Glutamatergic neuron (in vitro differentiated cells): Measurements from ENCODE around the gene MTFP1. TPM values are rescaled to one million over a fixed set of nuclear protein-coding genes. Genes with fewer than 3 reads are reported as not detected.

ENCODE experiments used
- DNase-seq: peaks from one replicate; pipeline ENCODE4 v3.0.0; 2022
- H3K27ac Mint-ChIP-seq: one replicate; pipeline ENCODE4 v1.8.0; 2020; ENCODE audit warnings: mild to moderate bottlenecking, mixed read lengths, inconsistent platforms; ENCODE audit not compliant: unreplicated experiment
- H3K27me3 Mint-ChIP-seq: one replicate; pipeline ENCODE4 v1.8.0; 2020; ENCODE audit warnings: mild to moderate bottlenecking, moderate library complexity, mixed read lengths, inconsistent platforms; ENCODE audit not compliant: unreplicated experiment
- H3K36me3 Mint-ChIP-seq: one replicate; pipeline ENCODE4 v1.8.0; 2020; ENCODE audit warnings: mild to moderate bottlenecking, mixed read lengths, inconsistent platforms; ENCODE audit not compliant: unreplicated experiment
- H3K4me1 Mint-ChIP-seq: one replicate; pipeline ENCODE4 v1.8.0; 2020; ENCODE audit warnings: mild to moderate bottlenecking, low read depth, mixed read lengths, inconsistent platforms; ENCODE audit not compliant: unreplicated experiment
- H3K4me3 Mint-ChIP-seq: one replicate; pipeline ENCODE4 v1.8.0; 2020; ENCODE audit warnings: mild to moderate bottlenecking, mixed read lengths, inconsistent platforms; ENCODE audit not compliant: unreplicated experiment
- H3K9me3 Mint-ChIP-seq: one replicate; pipeline ENCODE4 v1.8.0; 2020; ENCODE audit warnings: mild to moderate bottlenecking, moderate library complexity, mixed read lengths, inconsistent platforms; ENCODE audit not compliant: unreplicated experiment
- CTCF ChIP-seq: fragments of 200-600 bp; sonication (generic); IDR thresholded peaks from one replicate; pipeline ENCODE4 v1.5.0; 2021; ENCODE audit not compliant: partially characterized antibody, unreplicated experiment
- total RNA-seq: library from RNA; stranded (reverse); fragmentation: NEBNext Ultra II Directional; extraction: Animal tissue kit (Norgen Biotek cat#: 25700); gene quantifications from one replicate; pipeline ENCODE4 v1.2.1, GENCODE V29; 2021; ENCODE audit not compliant: unreplicated experiment

The MTFP1 gene
- total RNA-seq, 1 donor from 2014 or later, result 5.8 TPM

- no peaks in the 10 kb centered on the region for H3K36me3 Mint-ChIP-seq
- no peak within 1 kb of the TSS for H3K4me3 Mint-ChIP-seq
- no peaks in the 10 kb centered on the region for H3K27me3 Mint-ChIP-seq
- no peaks in the 10 kb centered on the region for H3K4me1 Mint-ChIP-seq
- H3K27ac Mint-ChIP-seq, result no peak within 1 kb of the TSS
- peaks cover 2% of the 10 kb centered on the region for H3K9me3 Mint-ChIP-seq
- DNase-seq, result no peak
- no peak for TF ChIP-seq CTCF
Measured at GRCh38 chr22:30471616-30472318, 46.2 kb downstream of the MTFP1 start, which contains the start of gene SEC14L3. Gene SEC14L3, minus strand, starts transcription at chr22:30472017. Its CDS starts 59 bp downstream, at chr22:30471958.

DNA sequence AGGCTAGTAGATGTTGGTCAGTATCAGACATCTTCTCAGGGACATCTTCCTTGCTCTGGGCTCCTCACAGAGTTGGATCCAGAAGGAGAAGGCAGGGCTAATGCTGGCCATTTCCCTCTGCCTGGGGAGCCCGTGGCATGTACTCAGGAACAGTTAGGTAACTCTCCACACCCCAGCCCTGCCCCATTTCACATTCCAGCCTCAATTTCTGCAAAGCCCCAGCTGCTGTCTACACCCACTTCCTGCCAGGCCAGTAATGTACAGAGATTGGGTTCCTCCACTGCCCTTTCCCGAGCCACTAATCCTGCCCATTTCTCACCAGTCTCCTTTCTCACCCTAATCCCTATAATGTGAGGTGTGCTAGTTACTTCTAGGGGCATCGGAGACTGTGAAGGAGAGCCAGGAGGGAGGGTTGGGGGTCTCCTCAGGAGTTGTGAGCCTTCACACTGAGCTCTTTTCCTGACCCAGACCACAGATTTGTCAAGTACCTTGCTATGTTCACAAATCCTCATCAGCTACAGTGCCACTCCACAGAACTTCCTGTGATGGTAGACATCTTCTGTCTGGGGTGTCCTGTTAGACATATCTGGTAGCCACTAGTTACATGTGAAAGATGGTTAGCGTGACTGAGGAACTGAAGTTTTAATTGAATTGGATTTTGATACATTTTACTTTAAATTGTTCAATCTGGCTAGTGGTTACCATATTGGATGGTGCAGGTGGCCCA is 47.6 kb downstream of the MTFP1 start:
- H3K27me3 Mint-ChIP-seq, result no peaks in the 10 kb centered on the region
- no peaks in the 10 kb centered on the region for H3K4me1 Mint-ChIP-seq
- no peaks in the 10 kb centered on the region for H3K36me3 Mint-ChIP-seq
- no peak for DNase-seq
- H3K9me3 Mint-ChIP-seq, result peaks cover 2% of the 10 kb centered on the region
- H3K4me3 Mint-ChIP-seq, result no peak overlapping the region
- H3K27ac Mint-ChIP-seq, result no peak overlapping the region
- no peak for TF ChIP-seq CTCF

DNA sequence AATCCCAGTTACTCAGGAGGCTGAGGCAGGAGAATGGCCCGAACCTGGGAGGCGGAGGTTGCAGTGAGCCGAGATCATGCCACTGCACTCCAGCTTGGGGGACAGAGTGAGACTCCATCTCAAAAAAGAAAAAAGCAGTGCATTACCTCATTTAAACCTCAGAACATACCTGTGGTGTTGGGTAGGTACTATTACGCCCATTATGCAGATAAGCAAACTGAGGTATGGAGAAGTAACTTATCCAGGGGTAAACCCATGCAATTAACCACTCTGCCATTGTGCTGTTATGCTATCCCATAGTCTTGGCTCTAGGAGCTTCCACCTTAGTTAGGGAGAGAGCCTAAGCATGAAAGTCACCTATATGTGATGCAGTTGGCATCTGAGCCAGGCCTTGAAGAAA is 48.6 kb downstream of the MTFP1 start:
- no peak for DNase-seq
- peaks cover 2% of the 10 kb centered on the region for H3K9me3 Mint-ChIP-seq
- H3K36me3 Mint-ChIP-seq, result no peaks in the 10 kb centered on the region
- no peak for TF ChIP-seq CTCF
- H3K4me3 Mint-ChIP-seq, result no peak overlapping the region
- H3K4me1 Mint-ChIP-seq, result no peaks in the 10 kb centered on the region
- H3K27me3 Mint-ChIP-seq, result no peaks in the 10 kb centered on the region
- H3K27ac Mint-ChIP-seq, result no peak overlapping the region

DNA sequence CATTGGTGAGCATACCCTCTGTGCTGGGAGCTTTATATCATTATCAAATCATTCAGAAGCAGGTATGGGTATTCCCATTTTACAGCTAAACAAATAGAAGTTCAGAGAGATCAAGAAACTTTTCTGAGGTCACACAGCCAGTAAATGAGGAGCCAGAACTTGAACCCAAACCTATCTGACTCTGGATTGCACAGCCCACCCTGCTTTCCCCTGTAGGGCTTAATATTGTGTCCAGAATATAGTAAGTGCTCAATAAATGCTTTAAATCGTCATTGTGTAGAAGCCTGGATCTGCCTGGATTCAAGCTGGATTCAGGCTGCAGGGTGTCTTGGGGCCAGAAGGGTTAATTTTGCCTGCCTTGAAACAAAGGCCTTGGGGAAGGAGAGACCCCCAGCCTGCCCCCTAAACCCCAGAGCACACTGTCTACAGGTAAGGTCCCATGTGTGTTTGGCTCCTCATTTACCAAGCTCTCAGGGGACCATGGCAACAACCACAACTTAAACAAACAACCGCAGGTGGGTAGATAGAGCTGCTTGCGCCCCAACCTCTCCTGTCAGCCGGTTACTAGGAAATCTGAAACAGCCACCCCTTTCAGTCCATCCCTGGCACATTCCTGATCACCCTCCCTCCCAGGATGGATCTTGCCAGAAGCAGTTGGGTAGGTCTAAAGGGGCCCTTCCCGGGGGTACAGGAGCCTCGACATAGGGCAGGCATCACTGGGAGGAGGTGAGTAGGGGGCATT is 49.3 kb downstream of the MTFP1 start:
- DNase-seq, result no peak
- H3K4me1 Mint-ChIP-seq, result no peaks in the 10 kb centered on the region
- TF ChIP-seq CTCF, result no peak
- no peaks in the 10 kb centered on the region for H3K27me3 Mint-ChIP-seq
- no peak overlapping the region for H3K27ac Mint-ChIP-seq
- no peaks in the 10 kb centered on the region for H3K36me3 Mint-ChIP-seq
- H3K9me3 Mint-ChIP-seq, result peaks cover 2% of the 10 kb centered on the region
- no peak overlapping the region for H3K4me3 Mint-ChIP-seq

Other genes with a start within 250 kb of the MTFP1 start
- 0.29 TPM for gene LIF, start 179.0 kb upstream of the MTFP1 start, total RNA-seq
- gene OSM, start 158.9 kb upstream of the MTFP1 start, total RNA-seq, result not detected
- gene CASTOR1, start 136.3 kb upstream of the MTFP1 start, total RNA-seq, result 4.5 TPM
- 5.0 TPM for gene TBC1D10A, start 98.8 kb upstream of the MTFP1 start, total RNA-seq
- gene SF3A1, start 68.9 kb upstream of the MTFP1 start, total RNA-seq, result 157 TPM
- 6.2 TPM for gene CCDC157, start 68.8 kb upstream of the MTFP1 start, total RNA-seq
- gene RNF215, start 38.4 kb upstream of the MTFP1 start, total RNA-seq, result 43.1 TPM
- 0.76 TPM for gene SEC14L2, start 28.8 kb upstream of the MTFP1 start, total RNA-seq
- not detected for gene SEC14L3, start 46.2 kb downstream of the MTFP1 start, total RNA-seq
- not detected for gene SEC14L4, start 79.9 kb downstream of the MTFP1 start, total RNA-seq
- not detected for gene SEC14L6, start 121.0 kb downstream of the MTFP1 start, total RNA-seq
- 1.8 TPM for gene GAL3ST1, start 148.9 kb downstream of the MTFP1 start, total RNA-seq
- gene PES1, start 166.1 kb downstream of the MTFP1 start, total RNA-seq, result 40.6 TPM
- gene TCN2, start 181.4 kb downstream of the MTFP1 start, total RNA-seq, result 4.1 TPM
- gene SLC35E4, start 210.0 kb downstream of the MTFP1 start, total RNA-seq, result 5.0 TPM
- gene DUSP18, start 242.1 kb downstream of the MTFP1 start, total RNA-seq, result 8.0 TPM